HEK293 (cell line): Measurements from ENCODE around the gene EME1.

ENCODE experiments used
- CTCF ChIA-PET: fragments of 350-600 bp; formaldehyde crosslinking; extraction: SDS; loops from one replicate; lab custom pipeline; 2021; ENCODE audit warnings: antibody characterized with exemption; lab: Yijun Ruan, JAX
- POLR2A ChIA-PET: fragments of 300-600 bp; formaldehyde crosslinking; extraction: SDS; loops from one replicate; lab custom pipeline; 2020; ENCODE audit warnings: antibody characterized with exemption, inconsistent platforms; lab: Yijun Ruan, JAX
- H3K27ac ChIP-seq: fragments of 200-500 bp; sonication (Bioruptor generic); 2 replicates; pipeline ENCODE4 v1.5.1; 2014; ENCODE audit warnings: low read depth, low read length, control low read depth, inconsistent platforms; ENCODE audit errors: extremely low read depth
- H3K36me3 ChIP-seq, 2 experiments: fragments of 200-500 bp in 1 of 2; sonication (Bioruptor generic) in 1 of 2; 1 replicate in 1 of 2; 2 replicates in 1 of 2; pipeline ENCODE4 v1.5.1; 2014 to 2017; ENCODE audit warnings: inconsistent platforms in 2 of 2, low read length in 2 of 2; ENCODE audit not compliant: control insufficient read depth in 2 of 2, insufficient read depth in 1 of 2
- H3K4me1 ChIP-seq: fragments of 200-500 bp; sonication (Bioruptor generic); 2 replicates; pipeline ENCODE4 v1.5.1; 2014; ENCODE audit warnings: mild to moderate bottlenecking, low read length, inconsistent platforms; ENCODE audit not compliant: control insufficient read depth, insufficient read depth
- H3K4me3 ChIP-seq: 2 replicates; pipeline ENCODE4 v1.5.1; 2011; ENCODE audit warnings: low read depth, mild to moderate bottlenecking, control low read depth, low read length, moderate library complexity
- H3K9me3 ChIP-seq: fragments of 200-500 bp; sonication (Bioruptor generic); 2 replicates; pipeline ENCODE4 v1.5.1; 2014; ENCODE audit warnings: low read depth, low read length, inconsistent platforms; ENCODE audit not compliant: control insufficient read depth, insufficient read depth
- CTCF ChIP-seq: fragments of 450-650 bp; formaldehyde crosslinking; IDR thresholded peaks from 2 replicates; pipeline ENCODE4 v1.5.1; 2016; ENCODE audit warnings: missing biosample characterization, missing genetic modification characterization
- KLF7 ChIP-seq: fragments of 450-650 bp; formaldehyde crosslinking; IDR thresholded peaks from 2 replicates; pipeline ENCODE4 v1.5.1; 2016; ENCODE audit warnings: missing biosample characterization, missing genetic modification characterization, borderline replicate concordance
- MYNN ChIP-seq: fragments of 450-650 bp; formaldehyde crosslinking; IDR thresholded peaks from 2 replicates; pipeline ENCODE4 v1.5.1; 2016; ENCODE audit warnings: missing biosample characterization, missing genetic modification characterization, borderline replicate concordance
- PBX3 ChIP-seq: sonication (generic); formaldehyde crosslinking; IDR thresholded peaks from 2 replicates; pipeline ENCODE4 v1.8.1; 2022; ENCODE audit warnings: mild to moderate bottlenecking, moderate library complexity, missing genetic modification reagents
- PRDM10 ChIP-seq: fragments of 450-650 bp; formaldehyde crosslinking; IDR thresholded peaks from 2 replicates; pipeline ENCODE4 v1.5.1; 2016; ENCODE audit warnings: missing biosample characterization, missing genetic modification characterization
- PRDM6 ChIP-seq: fragments of 450-650 bp; formaldehyde crosslinking; IDR thresholded peaks from 2 replicates; pipeline ENCODE4 v1.5.1; 2017; ENCODE audit warnings: missing biosample characterization, missing genetic modification characterization
- ZNF16 ChIP-seq: fragments of 450-650 bp; formaldehyde crosslinking; IDR thresholded peaks from 2 replicates; pipeline ENCODE4 v1.5.1; 2016; ENCODE audit warnings: low read depth, missing biosample characterization, missing genetic modification characterization
- ZNF202 ChIP-seq: fragments of 450-650 bp; formaldehyde crosslinking; IDR thresholded peaks from 2 replicates; pipeline ENCODE4 v1.5.1; 2016; ENCODE audit warnings: missing biosample characterization, missing genetic modification characterization, borderline replicate concordance
- ZNF521 ChIP-seq: fragments of 450-650 bp; formaldehyde crosslinking; IDR thresholded peaks from 2 replicates; pipeline ENCODE4 v1.5.1; 2017; ENCODE audit warnings: missing biosample characterization, mild to moderate bottlenecking, missing genetic modification characterization
- ZNF639 ChIP-seq: fragments of 450-650 bp; formaldehyde crosslinking; IDR thresholded peaks from 2 replicates; pipeline ENCODE4 v1.5.1; 2016; ENCODE audit warnings: missing biosample characterization, missing genetic modification characterization
- ZNF645 ChIP-seq: fragments of 450-650 bp; formaldehyde crosslinking; IDR thresholded peaks from 2 replicates; pipeline ENCODE4; 2016; ENCODE audit warnings: missing biosample characterization, missing genetic modification characterization
- ZNF707 ChIP-seq: fragments of 450-650 bp; formaldehyde crosslinking; IDR thresholded peaks from 2 replicates; pipeline ENCODE4 v1.5.1; 2016; ENCODE audit warnings: missing biosample characterization, missing genetic modification characterization
- ZNF76 ChIP-seq: fragments of 450-650 bp; formaldehyde crosslinking; IDR thresholded peaks from 2 replicates; pipeline ENCODE4; 2016; ENCODE audit warnings: low read depth, missing biosample characterization, missing genetic modification characterization, borderline replicate concordance
- ZSCAN23 ChIP-seq: fragments of 450-650 bp; formaldehyde crosslinking; IDR thresholded peaks from 2 replicates; pipeline ENCODE4 v1.5.1; 2016; ENCODE audit warnings: missing biosample characterization, missing genetic modification characterization

The EME1 gene

GRCh38 chr17:50389534-50389933 is 16.5 kb downstream of the EME1 start:
- TF ChIP-seq ZNF202 (tag by site-specific recombination) = no peak
- TF ChIP-seq KLF7 = no peak
- Histone ChIP-seq H3K9me3 (no peaks in the 10 kb centered on the region), H3K27ac (no peak overlapping the region), H3K4me3 (no peak overlapping the region), H3K36me3 (peaks cover 95 to 100% of the 10 kb centered on the region in 2 experiments), H3K4me1 (no peaks in the 10 kb centered on the region)
- ChIA-PET CTCF (interaction anchor here (0.6 to 8.8 kb wide), 2 partner anchors 8 to 48 kb away, joined by 3 to 69 read pairs; partner anchors contain the start of gene LRRC59), POLR2A (interaction anchor here (0.6 to 5.1 kb wide), 6 partner anchors 7 to 238 kb away, joined by 3 to 25 read pairs (median 3); partner anchors contain the start of genes EME1, LRRC59 and MRPL27)

- no peaks in the 10 kb centered on the region for H3K9me3 ChIP-seq
- ChIA-PET CTCF (interaction anchor here (1.7 to 3.9 kb wide), 4 partner anchors 11 to 109 kb away, joined by 5 to 21 read pairs (median 13); partner anchors contain the start of gene RSAD1), POLR2A (interaction anchor here (1.6 to 5.1 kb wide), 2 partner anchors 12 to 38 kb away, joined by 6 to 25 read pairs; no protein-coding TSS in a partner anchor)
- H3K27ac ChIP-seq = no peak overlapping the region
- H3K4me1 ChIP-seq = peaks cover 7% of the 10 kb centered on the region
- no peak overlapping the region for H3K4me3 ChIP-seq
- peaks cover 78 to 80% of the 10 kb centered on the region in 2 experiments for H3K36me3 ChIP-seq
- no peak for TF ChIP-seq ZNF76 (tag by site-specific recombination)
- no peak for TF ChIP-seq ZNF707 (tag by site-specific recombination)
- no peak for TF ChIP-seq ZNF521
- no peak for TF ChIP-seq CTCF (tag by site-specific recombination)
- TF ChIP-seq PRDM10 (tag by site-specific recombination) = no peak
- no peak for TF ChIP-seq ZNF639 (tag by site-specific recombination)
- no peak for TF ChIP-seq ZNF645 (tag by site-specific recombination)
- no peak for TF ChIP-seq MYNN (tag by site-specific recombination)
- no peak for TF ChIP-seq PRDM6 (tag by site-specific recombination)
- TF ChIP-seq ZNF16 = no peak
- TF ChIP-seq PBX3 (CRISPR knock-in tag) = no peak
- no peak for TF ChIP-seq ZSCAN23 (tag by site-specific recombination)
Measured at GRCh38 chr17:50392621-50393020, 19.6 kb downstream of the EME1 start.
